ENCODE measurements around the gene AK8.

The AK8 gene

DNA sequence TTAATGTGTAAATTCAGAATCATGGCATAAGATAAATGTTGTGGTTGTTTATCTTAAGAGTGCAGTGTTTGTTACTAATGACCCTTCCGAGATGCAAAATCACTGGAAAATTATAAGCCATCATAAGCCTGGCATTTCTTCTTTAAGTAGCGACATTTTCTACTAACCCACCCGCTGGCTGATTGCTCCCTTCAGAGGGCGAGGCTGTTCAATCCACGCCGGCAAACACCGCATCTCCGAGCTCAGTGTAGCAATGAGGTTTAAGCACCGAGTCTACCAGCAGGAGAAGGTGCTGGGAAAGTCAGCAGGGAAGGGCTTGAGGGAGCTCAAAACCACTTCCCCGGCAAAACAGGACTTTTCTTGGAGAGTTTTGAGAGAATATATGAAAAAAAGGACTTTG is 52.7 kb downstream of the AK8 start:
- no peak for DNase-seq (ENCODE audit: low spot score)

DNA sequence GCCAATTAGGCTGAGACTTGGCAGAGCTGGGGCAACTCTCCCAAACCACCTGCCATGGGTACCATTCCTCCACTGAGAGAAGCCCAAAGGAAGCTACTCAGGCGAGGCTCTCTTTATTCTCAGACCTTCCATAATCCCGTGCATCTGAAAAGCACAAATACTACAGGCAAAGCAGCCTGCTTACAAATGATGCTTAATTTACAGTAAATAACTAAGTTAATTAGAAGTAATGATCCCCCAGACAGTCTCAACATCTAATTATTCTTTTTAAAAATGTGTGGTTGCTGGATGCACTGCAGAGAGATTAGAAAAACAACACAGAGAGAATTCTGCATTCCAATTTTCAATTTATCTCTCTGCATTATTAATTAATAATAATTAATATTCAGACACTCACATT is 53.1 kb downstream of the AK8 start:
- DNase-seq (ENCODE audit: low spot score) = no peak

DNA sequence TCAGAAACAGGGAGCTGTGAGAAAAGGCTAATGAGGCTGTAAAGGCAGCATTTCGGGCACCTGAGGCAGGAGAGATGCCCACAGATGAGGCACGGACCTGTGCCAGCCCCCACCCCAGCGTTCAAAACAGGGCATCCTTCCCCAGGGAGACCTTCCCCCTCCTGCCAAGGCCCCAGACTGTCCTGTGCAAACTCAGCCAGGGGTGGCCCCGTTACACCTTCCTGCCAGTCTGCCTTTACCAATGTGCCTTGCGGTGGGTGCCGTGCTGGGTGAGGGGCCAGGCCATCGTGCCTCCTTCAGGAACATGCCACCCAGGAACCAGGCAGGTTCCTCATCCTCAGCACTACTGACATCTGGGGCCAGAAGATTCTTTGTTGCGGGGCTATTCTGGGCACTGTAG is 53.9 kb downstream of the AK8 start:
- no peak for DNase-seq (ENCODE audit: low spot score)

DNA sequence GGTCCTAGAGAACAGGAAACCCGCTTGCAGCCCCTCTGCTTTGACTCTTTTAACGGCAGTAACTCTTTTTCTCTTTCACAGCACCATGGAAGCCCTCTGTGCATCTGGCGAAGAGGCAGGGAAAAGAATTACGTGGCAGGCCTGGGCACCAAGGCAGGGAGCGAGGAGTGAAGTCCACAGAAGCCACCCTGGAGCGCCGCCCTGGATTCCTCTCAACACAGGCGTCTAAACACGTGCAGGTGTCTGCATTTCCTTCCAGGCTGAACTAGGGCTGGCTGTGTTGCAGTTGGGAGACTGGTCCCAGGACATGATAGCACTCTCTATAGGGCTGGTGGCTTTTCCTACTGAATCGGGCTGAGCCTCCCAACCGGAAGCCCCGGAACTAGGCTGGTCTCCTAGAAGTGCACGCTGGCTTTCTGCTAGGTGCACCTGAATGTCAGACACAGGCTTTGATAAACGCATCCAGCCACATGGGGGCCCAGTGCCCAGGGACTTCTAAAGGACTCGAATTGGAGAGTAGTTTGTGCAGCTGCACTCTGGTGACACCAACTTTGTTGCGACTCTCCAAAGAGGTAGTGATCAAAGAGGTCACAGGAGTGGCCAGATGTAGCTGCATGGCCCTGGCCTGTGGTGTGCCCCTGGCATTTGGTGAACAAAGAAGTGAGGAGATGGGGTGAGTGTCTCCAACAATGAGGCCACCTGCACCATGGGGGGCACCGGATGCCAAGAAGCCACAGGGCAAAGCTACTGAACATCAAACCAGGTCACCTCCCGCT is 54.5 kb downstream of the AK8 start:
- DNase-seq (ENCODE audit: low spot score) = no peak

DNA sequence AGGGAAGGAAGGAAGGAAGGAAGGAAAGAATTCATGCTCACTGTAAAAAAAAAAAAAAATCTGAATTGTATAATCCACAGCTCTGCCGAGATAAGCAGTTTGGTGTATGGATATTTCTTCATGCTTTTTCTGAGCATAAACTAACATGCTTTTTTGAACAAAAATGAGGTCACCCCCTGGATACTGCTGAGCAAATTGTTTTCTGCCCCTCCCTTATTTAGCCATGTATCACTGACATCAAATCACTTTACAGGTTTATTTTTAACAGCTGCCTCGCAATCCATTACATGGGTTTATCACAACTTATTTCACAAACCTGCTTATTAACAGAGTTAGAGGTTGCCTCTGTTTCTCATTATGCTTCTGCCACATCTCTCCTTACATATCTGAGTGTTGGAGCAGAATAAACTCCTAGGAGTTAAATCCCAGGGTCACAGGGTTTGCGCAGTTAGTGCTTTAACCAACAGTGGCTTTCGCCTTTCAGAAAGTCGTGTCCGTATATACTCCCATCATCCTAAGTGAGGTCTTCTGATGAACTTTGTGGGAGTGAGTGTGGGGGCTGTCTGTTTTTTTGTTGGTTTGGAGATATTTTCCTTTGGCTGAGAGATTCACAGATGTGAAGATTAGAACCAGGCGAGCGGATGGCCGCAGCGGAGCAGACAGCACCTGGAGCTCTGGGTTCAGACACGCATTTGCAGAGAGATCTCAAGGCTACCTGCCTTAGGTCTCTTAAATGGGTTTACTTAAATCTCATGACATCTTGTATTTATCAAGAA is 57.7 kb downstream of the AK8 start:
- no peak for DNase-seq (ENCODE audit: low spot score)

DNA sequence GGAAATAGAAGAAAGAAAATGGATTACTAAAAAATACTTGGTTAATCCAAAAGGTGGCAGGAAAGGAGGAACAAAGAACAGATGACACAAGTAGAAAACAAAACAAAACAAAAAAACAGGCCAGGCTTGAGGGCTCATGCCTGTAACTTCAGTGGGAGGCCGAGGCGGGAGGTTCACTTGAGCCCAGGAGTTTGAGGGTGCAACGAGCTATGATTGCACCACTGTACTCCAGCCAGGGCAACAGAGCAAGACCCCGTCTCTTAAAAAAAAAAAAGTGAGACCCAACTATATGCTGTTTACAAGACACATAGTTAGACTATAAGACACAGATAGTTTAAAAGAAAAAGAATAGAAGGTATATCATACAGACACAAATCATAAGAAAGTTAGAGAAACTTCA is 59.5 kb downstream of the AK8 start:
- DNase-seq (ENCODE audit: low spot score) = no peak

DNA sequence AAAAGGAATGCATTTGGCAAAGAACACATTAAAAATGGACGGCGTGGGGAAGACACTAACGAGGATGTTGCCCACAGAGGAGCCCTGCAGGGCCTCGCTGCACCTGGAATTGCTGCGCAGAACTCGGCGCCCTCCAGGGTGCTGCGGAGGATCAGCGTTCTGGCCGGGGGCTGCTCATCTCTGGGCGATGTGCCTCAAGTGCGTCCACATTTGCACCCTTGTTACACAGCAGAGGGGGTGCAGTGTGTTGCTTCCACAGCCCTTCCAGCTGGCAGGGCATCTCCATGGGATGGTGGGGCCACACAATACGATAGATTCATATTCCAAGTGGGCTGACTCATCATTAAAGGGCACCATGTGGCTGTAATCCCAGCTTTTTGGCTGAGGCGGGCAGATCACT is 63.1 kb downstream of the AK8 start:
- no peak for DNase-seq (ENCODE audit: low spot score)

DNA sequence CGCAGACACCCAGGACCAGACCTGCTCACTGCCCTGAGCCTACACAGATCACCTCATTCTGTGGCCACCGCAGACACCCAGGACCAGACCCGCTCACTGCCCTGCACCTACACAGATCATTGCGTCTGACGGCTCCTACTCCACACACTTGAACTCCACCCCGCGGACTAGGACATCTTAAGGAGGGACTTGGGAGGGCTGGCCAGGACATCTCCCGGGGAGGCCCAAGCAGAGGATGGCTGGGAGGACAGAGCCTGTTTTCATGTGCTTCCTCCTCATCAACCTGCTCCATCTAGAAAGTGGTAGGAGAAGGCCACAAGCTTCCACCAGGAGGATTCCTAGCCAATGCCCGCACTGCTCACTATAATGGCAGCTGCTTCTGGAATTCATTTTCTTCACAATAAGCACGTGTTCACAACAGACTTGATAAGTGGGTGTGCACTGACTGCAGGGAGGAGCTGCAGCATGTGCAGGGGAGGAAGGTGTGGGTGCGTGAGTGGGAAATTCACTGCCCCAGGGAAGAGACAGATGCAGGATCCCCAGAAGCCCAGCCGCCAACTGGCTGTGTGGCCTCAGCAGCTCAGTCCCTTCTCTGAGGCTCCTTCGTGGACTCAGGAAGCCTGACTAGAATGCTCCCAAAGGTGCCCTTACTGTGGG is 64.8 kb downstream of the AK8 start:
- no peak for DNase-seq (ENCODE audit: low spot score)

DNA sequence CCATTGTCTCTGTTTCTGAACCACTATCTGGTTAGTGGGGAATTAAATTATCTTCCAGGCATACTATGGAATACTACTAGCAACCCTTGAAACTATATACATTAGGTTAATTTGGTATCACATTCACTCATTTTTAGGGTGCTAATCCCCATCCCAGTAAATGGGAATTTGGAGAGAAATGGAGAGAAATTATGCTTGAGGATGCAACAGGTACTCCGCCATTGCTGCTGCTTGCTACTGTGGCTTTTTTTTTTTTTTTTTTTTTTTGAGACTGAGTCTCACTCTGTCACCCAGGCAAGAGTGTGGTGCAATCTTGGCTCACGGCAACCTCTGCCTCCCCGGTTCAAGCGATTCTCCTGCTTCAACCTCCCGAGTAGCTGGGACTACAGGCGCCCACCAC is 66.1 kb downstream of the AK8 start:
- no peak for DNase-seq (ENCODE audit: low spot score)

DNA sequence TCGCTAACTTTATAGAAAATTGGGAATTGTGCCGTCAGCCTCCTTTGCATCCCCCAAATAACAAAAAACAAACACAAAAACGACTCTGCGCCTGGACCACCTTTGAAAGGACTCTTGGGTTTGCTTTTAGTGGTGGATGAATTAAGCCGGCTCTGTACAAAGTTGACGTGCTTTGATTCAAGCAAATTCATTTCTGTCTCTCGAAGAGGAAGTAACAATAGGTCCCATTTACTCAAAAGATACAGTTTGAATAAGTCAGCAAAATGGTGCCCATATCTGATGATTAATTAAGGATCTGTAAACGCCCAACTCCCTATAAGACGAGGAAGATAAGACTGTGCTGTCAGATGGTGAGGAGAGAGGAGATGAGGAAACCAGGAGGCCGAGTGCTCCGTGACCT is 67.8 kb downstream of the AK8 start:
- no peak for DNase-seq (ENCODE audit: low spot score)

DNA sequence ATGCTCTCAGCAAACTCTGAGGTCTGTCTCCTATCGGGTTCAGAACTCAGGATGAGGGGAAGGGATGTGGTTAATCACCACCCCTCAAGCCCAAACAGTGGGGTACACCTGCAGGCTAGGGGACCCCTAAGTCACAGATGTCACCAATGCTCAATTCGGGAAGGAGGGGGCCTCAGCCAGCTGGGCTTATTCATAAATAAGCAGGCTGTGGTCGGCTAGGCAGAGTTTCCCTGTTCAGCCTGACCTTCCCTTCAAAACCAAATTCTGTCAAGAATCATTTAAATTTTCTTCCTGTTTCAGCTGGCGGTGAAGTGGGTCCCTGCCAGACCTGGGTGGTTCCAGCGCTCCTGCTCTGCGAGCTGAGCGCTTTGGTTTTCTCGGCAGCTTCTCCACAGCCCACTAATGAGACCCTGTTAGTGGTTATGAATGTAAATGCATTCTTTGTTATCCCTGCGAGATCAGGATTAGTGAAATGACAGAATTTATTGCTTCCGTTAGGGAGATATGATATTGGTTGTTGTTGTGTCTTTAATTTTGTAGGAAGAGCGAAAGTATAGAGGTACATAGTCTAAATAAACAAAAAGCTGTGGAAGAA is 68.3 kb downstream of the AK8 start:
- no peak for DNase-seq (ENCODE audit: low spot score)

DNA sequence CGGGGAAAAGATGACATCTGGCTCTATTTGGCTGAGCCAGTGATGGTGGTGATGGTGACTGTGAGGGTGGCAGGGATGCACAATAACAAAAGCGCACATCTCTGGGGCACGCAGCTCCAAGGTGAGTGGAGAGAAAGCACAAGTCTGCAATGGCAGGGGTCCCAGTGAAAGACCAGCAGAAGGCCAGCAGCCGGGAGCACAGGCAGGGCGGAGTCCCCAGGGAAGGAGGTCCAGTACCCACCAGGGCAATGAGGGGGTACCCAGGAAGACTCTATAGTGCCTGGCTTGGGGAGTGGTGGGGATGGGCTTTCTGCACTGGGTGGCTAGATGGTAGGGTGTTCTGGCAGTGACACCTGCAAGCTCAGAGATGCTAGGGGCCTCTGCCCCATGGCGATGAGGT is 69.4 kb downstream of the AK8 start:
- DNase-seq (ENCODE audit: low spot score) = no peak

DNA sequence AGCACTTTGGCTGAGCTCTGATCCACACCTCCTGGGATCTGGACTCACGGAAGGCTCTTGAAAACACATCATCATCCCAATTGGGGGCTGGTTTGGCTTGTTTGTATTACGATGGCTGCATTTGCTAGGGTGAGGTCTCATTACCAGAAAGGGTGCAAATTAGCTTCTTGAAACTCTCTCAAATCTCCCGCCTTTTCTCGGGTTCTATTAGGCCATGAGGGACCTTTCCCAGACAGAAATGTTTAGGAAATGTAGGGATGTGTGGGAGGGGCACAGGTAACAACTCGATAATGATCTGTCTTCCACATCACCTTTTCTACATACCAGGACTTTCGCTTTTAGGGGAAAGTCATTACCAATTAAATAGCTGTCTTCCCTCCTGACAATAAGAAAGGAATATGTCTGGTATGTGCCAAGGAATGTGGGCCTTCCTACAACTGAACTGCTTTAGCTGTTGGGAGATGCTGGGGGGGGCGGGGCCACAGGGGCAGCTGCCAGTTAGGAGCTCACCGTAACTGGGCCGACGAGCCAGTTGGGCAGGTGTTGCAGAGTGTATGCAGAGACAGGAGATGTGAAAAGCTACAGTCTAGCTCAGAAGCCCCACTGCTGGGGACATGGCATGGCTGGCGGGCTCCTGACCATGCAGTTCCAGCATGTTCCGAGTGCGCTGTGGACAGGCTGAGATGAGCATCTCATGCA is 71.2 kb downstream of the AK8 start:
- no peak for DNase-seq (ENCODE audit: low spot score)

DNA sequence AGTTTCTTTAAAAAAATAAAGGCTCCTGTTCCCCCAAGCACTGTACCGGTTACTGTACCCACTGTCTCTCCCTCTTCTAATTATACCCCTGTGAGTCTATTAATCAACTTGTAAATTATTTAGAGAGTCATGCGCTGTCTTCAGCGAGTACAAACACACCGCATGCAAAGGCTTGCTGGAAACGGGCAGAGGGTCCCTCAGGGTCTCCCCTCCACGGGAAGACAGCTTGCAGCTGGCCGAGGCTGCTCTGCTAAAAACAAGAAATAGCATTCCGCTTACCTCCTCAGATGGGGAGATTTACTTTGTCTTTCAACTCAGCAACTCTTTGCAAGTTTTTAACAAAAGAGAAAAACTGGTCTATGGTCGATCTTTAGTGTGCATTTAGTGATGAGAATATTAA is 71.8 kb downstream of the AK8 start:
- no peak for DNase-seq (ENCODE audit: low spot score)

DNA sequence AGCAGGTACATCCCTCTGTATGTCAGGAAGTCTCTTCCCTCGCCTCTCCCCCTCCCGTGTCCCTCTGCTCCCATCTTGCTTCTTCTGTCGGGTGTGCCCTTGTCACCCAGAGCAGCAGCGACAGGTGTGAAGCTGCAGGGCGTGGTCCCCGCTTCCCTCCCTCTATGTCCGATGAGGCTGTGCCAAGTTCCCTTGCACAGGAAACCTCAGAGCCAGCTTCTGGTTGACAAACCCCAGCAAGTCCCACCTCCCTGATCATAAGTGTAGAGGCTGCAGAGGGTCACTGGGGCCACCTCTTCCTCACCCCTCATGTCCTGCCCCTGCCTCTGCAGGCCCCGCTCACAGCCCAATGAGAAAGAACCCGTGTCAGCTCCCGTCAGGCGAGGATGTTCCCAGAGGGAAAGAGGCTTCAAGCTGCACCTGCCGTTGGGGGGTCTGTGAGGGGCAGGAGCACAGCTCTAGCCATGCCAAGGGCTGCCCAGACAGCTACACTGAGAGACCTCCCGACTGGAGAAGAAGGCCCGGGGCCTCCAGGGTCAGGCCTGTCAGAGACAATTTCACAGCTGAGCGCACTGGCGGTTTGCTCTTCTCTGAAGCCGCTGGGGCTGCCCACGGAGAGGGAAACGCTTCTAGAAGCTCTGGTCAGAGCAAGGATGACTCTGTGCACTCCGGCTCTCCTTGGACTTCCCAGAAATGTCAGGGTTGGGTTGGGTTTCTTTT is 73.3 kb downstream of the AK8 start:
- DNase-seq (ENCODE audit: low spot score) = no peak

DNA sequence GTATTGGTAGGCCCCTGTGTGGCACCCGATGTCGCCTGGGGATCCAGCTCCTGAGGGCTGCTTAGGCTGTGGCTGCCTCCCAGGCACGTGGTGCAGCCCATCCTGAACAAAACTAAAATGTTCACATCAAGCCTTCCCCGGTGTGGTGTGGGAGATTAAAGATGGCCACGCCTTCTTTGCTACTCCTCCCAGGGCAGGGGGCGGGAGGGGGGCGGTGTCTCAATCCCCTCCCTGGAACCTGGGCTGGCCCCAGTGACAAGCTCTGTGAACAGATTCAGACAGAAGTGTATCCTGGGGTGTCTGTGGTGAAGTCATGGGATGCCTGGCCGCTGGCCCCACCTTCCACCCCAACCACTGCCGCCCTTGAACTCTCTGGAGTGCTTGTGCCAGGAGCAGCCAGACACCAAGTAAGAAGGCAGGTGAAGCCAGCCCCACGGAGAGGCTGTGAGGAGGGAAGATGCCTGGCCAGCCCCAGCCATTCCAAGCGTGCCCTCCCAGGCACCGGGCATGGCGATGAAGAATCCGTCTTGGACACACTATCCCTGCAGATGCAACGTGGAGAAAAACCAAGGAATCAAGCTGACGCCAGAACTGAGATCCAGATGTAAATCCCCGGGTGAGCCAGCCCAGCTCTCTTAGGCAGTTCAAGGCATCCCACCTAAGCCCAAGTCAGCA is 75.8 kb downstream of the AK8 start:
- DNase-seq (ENCODE audit: low spot score) = no peak

DNA sequence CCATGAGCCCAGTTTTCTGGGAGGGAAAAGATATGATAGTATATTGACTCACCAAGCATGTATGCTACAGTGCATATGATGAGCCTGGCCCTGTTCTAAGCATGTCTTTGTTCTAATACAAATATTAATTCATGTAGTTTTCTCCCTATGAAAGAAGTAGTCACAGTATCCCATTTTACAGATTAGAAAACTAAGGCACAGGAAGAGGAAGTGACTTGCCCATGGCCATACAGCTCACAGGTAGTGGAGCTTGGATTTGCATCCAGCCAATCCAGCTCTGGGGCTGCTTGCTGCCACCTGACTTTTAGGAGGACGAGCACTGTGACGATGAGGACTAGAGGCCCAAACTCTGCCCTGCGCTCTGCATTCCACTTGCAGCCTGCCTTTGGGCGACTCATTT is 76.4 kb downstream of the AK8 start:
- no peak for DNase-seq (ENCODE audit: low spot score)

DNA sequence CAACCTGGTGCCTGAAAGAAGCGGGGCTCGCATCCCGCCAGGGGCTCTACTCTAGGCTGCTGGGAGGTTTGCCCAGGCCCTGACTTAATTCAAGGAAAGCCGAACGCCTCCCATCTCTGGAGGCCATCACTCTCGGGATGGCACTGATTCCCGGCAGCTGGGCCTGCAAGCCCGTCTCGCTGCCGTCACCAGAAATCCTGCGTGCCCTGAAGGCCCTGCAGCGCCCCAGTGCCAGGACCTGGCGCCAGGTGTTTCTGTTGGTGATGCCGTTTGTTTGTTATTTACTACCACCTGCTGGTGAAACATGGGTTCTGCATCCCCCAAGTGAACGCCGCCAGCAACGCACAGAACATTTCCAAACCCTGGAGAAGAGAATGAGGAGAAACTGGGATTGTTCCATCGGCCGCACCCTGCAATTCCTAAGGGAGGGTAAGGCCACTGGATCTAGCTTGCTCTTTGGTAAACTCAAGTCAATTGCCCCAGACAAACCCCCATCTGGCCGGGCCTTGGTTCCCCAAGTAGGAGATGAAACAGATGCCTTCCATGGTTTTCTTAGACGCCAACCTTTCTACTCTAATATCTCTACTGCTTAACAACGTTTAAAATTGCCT is 77.9 kb downstream of the AK8 start:
- peak; percentile 68 for DNase-seq (ENCODE audit: low spot score)

DNA sequence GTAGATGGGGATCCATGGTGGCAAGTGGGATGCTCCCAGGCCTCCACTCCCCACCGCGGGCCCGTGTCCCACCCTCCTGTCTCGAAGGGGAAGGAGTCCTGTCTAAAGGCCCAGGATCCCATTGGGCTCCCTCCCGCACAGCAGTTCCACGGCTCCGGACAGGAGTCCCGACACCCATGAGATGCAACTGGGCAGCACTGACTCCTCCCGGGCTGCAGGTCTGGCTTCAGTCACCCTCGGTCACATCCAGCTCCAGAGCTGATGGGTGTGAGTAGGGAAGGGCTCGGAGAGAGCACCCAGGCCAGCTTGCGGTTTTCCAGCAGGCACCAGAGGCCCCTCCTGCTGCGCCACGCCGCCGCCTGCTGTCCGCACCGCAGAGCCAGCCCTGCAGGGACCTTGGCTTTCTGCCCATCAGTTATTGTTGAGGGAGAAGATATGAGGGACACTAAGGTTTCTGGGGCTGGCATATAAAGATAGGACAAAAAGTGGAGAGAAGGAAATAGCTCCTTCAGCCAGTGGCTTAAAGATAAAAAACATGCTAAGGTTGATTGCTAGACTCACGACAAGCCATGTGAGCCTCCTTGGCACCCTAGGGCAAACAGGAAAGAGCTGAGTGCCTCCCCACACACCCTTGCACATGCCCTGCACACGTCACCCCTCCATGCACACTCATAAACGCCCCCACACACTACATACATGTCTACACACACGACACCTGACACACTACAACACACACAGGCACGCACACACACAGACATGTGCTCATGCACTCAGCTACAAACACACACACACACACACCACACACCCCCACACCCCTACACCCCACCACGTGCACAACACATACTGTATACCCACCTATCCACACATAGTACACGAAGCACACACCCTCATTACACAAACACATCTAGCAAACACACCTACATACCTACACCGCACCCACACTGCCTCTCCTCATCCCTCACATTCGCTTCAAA is 79.0 kb downstream of the AK8 start:
- no peak for DNase-seq (ENCODE audit: low spot score)

All from CD4-positive, alpha-beta T cell treated with Interleukin-6 at 100 ng/mL for 8 hours (primary cell).